OCI-LY3 (cell line): ENCODE results near the gene BICD1.

Experiments used
- CTCF ChIP-seq: fragments of 200-600, 300-600 bp; sonication (generic); IDR thresholded peaks from 2 replicates; pipeline ENCODE4 v1.5.1; 2014; ENCODE audit warnings: antibody characterized with exemption, low read length, low read depth
- EZH2phosphoT487 ChIP-seq: fragments of 200-600 bp; shearing (Covaris generic); IDR thresholded peaks from 2 replicates; pipeline ENCODE4 v1.6.1; 2018; ENCODE audit warnings: antibody characterized with exemption, mixed run types, low read depth

GRCh38 chr12:32379667-32380066 lies 273.0 kb downstream of the BICD1 start:
- TF ChIP-seq CTCF: no peak
- no peak for TF ChIP-seq EZH2phosphoT487
